ENCODE data around the gene PDE6G.
A peak's percentile ranks its signal among the peaks of the same experiment; 100 is the strongest.
"Not testable (repeated sequence)": the region's sequence is repeated elsewhere in the genome, so short reads cannot be mapped to it uniquely, and the experiment has no call there.

The PDE6G gene

DNA sequence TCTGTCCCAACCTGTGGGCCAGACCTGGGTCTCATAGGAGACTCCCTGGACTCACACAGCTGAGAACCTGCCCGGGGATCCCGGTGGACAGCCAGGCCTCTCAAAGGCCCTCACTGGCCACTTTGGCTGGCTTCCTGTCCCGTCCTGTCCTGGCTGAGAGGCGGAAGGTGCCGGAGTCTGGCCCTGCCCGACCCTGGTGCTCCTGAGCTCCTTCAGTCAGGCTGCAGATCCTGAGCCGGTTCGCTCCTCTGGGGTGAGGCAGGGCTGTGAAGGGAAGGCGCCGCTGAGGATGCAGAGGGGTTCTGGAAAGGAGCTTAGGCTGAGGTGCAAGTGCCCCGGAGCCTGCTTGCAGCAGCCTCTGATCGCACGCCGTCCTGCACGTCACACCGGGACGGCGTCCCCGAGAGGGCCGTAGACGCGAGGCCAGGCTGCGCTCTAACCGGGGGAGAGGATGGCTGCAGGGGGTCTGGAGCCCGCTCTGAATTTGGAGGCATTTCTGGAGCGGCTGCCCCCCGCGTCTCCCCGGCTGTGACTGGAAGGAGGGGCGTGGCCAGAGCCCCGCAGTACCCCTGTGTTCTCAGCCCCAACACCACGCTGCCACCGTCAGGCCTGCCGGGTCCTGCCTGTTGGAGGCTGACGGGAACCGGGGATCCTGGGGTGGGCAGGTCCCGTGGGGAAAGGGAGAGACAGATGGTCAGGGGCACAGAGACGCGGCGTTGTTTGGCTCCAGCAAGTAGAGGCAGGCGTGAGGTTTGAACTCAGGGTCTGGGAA, 31.6 kb upstream of the PDE6G start:
- DNase-seq (ENCODE audit: low spot score): no peak

DNA sequence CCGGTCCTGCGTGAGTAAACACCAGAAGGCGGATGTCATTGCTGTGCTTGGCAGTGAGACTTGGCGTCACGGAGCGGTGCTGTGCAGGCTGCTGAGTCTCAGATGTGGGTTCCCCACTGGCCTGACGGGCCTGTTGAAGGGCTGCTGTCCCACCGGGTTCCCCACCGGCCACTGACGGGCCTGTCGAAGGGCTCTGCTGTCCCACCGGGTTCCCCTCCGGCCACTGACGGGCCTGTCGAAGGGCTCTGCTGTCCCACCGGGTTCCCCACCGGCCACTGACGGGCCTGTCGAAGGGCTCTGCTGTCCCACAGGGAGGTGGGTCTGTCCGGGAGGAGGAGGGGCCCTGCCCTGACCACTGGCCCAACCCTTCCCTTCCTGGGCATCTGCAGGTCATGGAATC, 30.3 kb upstream of the PDE6G start:
- DNase-seq (ENCODE audit: low spot score): no peak

DNA sequence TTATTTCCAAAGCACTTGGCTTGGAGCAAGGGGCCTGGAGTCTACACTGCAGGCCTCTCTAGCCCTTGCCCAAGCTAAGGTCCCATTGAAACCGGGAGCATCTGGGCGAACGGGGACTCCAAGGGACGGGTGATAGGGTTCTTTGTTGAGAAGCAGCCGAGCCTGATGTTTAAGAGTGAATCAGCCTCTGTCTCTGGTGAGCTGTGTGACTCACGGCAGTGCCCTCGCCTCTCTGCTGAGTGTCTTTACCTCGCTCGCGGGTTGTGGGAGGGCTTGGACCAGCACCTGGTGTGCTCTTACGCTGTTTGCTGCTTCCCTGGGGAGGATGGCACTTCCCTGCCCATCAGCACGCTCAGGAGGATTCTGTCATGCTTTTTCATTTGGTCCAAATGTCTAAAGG, 28.8 kb upstream of the PDE6G start:
- peak; percentile 69 for DNase-seq (ENCODE audit: low spot score)

DNA sequence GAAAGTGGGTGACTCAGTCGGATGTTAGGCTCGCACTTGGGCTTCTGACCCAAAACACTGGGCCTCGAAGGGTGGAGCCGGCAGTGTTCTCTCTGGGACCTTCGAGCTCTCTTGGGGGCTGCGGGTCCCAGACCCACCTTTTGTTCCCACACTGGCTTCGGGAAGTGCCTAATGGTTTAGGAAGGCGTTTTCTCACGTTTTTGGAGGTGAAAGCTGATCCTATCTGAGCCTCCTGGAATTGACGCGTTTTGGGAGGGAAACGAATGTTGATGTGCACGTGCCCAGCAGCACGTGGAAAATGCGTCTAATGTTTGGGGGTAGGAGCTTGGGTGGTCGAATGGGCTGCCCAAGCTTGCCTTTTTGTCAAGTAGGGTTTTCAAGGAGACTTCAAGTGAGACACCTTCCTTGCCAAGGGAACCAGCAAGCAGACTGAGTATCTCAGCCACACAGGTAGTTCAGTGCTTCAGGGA, 28.1 kb upstream of the PDE6G start:
- peak; percentile 89 for DNase-seq (ENCODE audit: low spot score)

DNA sequence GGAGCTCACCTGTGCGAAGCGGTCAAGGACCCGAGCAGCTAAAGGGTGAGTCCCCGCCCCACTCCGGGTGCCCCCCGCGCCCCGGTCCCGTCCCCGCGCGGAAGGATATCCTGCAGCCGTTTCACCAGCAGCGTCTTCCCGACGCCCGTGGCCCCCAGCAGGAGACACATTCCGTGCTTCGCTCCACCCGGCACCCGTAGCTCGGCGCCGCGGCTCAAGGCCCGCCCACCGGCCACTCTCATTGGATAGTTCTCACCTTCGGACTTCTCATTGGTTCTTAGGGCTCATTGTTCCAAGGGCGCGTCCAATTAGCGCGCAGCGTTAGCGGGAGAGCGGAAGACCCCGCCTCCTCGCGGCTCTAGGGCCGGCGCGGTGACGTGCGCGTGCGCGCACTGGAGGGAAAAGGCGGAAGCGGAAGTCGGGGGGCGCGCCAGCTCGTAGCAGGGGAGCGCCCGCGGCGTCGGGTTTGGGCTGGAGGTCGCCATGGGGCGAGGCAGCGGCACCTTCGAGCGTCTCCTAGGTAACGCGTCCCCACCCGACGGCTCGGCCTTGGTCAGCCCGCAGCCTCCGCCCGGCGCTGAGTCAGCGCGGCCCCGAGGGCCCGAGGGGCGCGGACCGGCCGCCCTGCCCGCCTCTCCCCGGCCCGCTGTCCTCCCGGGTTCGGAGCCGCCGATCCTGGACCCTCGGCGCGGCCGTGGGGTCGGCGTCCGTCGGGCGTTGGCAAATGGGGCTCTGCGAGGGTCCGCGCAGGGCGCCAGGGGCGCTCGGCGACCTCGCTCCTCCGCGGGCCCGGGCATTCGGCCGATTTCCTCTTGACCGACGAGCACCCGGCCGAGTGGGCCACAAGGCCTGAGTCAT, 27.5 kb upstream of the PDE6G start, which contains the start of the genes ARL16 and HGS:
Gene ARL16 (minus strand): TSS at position 214 of the 858 bp plus-strand sequence. CDS start 44 bp downstream, at position 170.
Gene HGS (plus strand): TSS at position 428 of the 858 bp plus-strand sequence. CDS start 56 bp downstream, at position 484.
- peak; percentile 100 for DNase-seq (ENCODE audit: low spot score)

DNA sequence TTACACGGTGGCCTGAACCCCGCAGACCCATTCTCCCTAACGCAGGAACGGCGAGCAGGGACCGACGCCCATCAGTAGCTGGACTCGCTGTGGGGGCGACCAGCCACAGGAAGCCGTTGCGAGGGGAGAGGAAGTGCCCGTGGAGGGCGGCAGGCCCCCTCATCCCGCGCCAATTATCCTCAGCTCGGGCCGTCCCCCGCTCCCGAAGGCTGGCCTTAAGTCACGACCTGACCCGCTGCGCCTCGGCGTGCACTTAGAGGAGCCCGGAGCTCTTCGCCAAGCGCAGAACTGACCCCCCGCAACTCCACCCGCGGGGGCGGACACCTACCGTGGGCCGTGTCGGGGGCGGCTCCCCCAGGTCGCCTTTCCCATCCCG, 26.9 kb upstream of the PDE6G start:
- DNase-seq (ENCODE audit: low spot score): no peak

DNA sequence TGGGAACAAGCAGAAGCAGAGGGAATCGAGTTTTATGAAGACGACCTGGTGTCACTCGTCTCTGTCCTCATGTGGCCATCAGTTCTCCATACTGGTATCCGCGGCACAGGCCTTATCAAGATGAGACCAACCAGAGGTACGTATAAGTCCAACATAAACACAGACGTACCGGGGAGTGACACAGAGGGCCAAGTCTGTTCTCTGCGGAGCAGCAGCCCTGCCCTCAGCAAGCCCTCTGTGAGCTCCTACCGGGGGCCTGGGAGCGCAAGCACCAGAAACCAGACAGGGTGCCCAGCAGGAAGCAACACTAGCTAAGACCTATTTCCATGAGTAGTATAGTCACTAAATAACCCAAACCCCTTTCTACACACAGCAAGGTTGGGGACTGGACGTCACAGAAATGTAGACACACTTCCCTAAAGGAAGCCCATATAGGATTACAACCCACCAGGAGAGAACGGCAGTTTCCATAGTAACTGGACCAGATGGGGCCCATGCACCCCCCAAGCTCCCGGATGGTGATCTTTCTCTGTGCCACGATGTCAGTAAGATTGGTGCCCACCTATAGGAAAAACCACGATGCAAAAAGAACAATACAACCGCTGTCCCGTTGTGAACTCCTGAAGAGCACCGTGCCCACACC, 26.3 kb upstream of the PDE6G start:
- DNase-seq (ENCODE audit: low spot score): no peak

DNA sequence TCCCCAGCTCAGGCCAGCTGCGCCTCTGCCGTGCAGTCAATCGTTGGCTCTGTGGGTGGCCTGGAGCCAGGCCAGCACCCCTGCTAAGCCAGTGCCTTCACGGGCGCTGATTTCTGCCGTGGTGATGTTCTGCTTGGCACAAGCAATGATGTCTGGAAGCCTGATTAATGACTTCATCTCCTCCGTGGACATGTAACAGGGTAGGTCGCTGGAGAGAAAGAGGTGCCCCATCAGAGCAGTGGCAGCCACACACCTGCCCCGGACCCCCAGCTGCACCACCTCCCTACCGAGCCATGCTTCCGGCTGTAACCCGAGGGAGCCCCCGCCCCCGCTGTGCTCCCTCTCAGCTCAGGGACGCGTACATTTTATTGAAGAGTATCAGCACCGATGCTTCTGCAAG, 25.3 kb upstream of the PDE6G start:
- DNase-seq (ENCODE audit: low spot score): no peak

DNA sequence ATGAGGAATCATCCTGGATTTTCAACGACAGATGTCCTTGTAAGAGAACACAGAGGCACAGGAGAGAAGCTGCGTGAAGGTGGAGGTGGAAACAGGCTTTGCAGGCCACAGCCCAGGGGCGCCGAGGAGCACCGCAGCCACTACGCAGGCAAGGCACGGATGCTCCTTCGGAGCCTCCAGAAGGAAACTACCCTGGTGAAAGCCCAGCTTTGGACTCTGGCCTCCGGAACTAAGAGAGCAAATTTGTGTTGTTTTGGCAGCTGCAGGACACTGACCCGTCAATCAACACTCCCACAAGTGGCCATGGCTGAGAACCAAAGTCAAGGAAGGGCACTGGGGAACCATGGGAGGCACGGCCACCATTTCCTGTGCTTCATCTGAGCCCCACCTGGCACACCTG, 23.8 kb upstream of the PDE6G start:
- no peak for DNase-seq (ENCODE audit: low spot score)

DNA sequence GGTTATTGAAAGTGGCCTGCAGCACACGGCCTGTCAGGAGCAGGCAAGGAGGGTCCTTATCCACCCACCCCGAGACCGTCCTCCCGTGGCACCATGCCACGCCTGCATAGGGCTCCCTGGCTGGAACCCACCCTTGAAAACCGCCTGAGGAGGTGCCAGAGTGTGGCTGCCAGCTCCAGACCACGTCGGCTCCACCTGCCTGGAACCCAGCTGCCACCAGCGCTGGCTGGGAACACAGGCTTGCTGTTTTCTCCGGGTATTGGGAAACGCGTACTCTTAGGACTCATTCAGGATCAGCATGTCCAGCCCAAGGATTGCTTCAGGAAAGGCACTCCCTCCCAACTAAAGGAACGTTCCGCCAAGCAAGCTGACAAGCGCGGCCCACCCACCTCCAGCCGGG, 20.6 kb upstream of the PDE6G start:
- DNase-seq (ENCODE audit: low spot score): no peak

DNA sequence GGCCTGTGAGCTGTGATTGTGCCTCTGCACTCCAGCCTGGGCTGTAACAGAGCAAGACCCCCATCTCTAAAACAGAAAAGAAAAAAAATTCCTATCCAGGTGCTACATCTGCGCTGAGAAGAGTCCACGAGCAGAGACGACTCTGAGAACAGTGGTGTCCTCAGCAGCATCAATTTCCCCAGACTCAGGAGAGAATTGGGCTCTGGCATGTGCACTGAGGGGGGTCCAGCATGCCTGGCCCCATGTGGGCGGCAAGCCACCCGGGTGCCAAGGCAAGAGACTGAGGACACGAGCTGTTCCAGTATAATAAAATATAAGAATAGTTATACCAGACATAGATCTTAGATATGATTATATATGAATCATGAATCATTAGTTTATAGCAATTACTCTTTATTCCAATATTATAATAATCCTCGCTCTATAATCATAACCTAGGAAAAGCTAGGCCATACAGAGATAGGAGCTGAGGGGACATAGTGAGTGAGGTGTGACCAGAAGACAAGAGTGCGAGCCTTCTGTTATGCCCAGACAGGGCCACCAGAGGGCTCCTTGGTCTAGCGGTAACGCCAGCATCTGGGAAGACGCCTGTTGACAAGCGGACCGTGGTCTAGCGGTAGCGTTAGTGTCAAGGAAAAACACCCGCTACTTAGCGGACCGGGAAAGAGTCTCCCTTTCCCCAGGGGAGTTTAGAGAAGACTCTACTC, 19.3 kb upstream of the PDE6G start:
- DNase-seq (ENCODE audit: low spot score): not testable (repeated sequence)

DNA sequence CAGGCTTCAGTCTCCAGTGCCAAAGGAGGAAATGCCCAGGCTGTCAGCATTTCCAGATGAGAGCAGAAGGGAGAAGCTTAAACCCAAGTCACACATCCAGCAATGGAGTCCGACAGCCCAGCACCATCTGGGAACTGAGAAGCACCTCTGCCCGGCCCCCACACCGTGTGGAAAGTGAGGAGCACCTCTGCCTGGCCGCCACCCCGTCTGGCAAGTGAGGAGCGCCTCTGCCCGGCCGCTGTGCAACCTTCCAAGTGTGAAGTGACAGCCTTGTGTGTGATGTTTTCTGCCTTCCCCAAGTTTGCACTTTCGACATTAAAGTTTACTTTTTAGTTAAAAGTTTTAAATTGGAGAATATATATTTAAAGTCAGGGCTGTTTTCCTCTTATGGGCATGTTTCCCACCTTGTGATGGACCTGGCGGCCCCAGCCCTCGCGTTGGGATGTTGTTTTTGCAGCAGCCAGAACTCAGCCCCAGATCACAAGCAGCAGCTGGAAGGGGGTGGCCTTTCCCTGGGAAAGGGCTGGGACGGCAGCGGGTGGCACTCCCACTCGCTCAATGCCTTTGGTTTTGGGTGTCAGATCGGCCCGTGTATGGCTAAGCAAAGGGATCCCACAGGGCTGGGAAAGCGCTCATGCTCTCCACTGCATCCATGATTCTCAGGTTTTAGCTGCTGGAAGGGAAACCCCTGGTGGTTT, 17.4 kb upstream of the PDE6G start:
- DNase-seq (ENCODE audit: low spot score): no peak

DNA sequence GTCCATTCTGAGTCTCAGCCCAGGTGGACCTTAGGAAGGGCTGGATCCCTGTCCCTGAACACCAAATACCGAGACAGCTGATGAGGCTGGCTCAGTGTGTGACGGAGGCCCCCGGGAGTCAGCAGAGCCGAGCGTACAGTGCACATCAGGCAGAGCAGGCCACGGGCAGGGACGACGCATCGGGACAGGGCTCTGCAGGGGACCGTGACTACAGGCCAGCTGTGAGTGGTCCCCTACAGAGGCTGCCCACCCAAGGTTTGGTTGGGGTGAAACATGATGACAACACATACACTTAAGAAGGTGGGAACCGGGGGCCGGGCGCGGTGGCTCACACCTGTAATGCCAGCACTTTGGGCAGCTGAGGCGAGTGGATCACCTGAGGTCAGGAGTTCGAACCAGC, 16.6 kb upstream of the PDE6G start:
- no peak for DNase-seq (ENCODE audit: low spot score)

DNA sequence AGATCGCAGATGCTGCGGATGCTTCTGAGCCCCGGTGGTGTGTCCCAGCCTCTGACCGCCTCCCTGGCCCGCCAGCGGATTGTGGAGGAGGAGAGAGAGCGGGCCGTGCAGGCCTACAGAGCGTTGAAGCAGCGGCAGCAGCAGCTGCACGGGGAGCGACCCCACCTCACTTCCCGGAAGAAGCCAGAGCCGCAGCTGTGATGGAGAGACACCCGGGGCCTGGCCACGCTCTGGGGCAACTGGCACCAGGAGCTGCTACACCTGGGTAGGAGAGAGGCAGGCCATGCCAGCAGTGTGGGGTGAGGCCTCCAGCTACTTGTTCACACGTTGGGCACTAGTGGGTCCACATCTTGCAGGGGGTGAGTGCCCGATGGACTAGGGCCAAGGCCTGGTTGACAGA, 16.2 kb upstream of the PDE6G start:
- DNase-seq (ENCODE audit: low spot score): no peak

DNA sequence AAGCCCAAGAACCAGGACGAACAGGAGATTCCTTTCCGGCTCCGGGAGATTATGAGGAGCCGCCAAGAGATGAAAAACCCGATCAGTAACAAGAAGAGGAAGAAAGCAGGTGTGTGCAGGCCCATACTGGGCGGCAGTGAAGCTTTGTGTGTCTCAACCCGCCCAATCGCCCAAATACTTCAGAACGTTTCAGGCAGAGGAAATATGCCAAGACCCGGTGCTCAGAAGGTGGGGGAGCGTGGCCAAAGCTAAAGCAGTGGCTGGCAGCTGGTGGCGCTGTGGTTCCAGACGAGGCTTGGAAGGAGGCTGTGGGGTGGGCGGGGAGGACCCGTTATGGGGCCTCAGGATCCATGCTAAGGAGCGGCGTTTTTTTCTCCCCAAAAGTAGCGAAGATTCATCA, 11.4 kb upstream of the PDE6G start:
- DNase-seq (ENCODE audit: low spot score): no peak

DNA sequence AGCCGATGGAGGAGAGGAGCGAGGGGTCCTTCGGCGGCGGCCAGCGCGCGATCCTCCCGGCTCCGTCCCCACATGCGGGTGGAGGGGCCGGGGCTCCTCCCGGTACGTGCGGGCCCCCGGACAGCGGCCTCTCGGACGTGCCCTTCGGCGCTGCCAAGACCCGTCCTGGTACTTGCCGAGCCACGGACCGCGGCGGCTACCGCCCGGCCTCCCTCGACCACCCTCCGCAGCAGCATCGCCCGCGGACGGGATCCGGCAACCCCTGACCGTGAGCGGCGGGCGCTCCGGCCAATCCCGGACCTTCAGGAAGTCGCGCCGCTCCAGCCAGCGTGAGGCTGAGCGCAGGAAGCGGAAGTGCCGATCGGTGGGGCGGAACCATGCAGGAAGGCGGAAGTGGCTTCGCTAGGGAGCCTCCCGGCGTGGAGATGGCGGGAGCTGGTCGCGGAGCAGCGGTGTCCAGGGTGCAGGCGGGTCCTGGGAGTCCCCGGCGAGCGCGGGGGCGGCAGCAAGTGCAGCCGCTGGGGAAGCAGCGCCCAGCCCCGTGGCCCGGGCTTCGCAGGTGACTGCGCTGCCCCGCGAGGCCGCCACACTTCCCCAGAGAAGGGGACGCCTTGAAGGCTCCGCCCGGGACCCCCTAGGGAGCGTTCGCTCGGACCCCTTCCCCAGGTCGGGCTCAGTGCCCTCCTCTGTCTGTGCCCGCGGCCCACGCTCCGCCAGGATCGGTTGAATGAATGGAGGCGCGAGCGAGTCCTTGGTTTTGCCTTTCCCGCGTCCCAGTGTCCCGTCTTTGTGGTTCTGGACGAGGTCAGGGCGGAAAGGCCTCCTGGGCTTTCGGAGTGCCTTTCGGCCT, 10.2 kb upstream of the PDE6G start, which contains the start of the genes CCDC137 and OXLD1:
Gene CCDC137 (plus strand): TSS at position 396 of the 850 bp plus-strand sequence. CDS start 30 bp downstream, at position 426.
Gene OXLD1 (minus strand): TSS at position 264 of the 850 bp plus-strand sequence. CDS start 28 bp downstream, at position 236.
- peak; percentile 98 for DNase-seq (ENCODE audit: low spot score)

DNA sequence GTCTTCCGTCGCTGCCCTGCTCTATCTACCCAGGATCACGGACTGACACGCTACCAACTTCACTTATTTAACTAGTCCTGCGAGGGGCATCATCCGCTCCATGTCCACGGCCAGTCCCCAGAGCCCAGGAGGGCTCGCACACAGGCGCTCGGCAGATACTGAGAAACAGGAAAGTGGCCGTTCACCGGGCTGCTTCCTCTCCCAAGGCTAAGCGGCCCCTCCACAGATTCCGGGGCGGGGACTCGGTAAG, 9.7 kb upstream of the PDE6G start:
- DNase-seq (ENCODE audit: low spot score): no peak

DNA sequence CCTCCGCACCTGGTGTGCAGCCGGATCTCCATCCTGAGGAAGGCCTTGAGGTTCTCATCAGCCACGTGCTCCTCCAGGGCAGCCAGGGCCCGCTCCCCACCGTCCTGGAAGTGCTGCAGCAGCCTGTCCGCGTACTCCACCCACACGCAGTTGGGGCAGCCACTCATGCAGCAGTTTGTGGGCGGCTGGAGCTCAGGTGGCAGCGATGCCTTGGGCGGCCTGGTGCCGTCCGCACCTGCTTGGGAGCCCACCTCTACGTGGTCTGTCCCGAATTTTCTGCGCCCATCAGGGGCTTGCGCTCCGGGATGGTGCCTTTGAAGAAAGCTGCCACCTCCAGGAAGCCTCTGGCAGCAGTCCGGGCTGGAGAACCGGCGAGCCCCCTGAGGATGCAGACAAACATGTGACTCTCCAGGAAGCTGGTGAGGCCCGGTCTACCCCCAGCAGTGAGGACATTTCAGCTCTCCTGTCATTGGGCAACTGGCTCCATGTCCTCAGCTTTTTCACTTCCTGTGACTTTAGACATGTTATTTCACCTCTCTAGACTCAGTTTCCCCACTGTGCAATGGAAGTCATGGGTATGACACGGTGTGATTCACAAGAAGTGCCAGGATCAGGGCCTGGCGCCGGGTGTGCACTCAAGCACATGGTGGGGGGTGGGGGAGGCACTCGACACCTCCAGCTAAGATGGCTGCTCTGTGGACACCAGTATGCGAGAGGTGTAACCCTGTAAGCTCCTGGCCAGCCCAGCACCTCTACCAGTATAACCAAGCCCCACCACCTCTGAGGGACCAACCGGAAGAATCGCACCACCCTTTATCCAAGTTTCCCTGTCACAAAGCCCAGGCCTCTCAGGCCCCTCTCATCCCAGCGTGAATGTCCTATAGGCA, 9.1 kb upstream of the PDE6G start:
- no peak for DNase-seq (ENCODE audit: low spot score)

DNA sequence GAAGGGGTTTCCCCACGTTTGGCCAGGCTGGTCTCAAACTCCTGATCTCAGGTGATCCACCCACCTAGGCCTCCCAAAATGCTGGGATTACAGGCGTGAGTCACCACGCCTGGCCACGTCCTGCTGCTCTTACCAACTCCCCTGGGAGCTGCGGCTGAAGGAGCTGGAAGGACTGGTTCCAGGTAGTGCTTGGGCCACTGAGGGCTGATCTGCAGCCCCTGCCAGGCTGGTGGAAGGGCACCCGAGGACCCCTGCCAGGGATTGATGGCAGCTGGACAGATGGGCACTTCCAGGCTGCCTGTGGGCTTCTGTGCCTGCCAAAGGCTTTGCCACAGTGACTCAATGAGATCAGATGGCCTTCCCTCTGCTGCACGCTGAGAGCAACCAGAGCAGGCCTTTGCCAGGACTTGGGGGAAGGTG, 7.7 kb upstream of the PDE6G start:
- no peak for DNase-seq (ENCODE audit: low spot score)

Data from AG08395 (cell line).